K562 (cell line): ENCODE data around the gene CD93. TPM values are rescaled to one million over a fixed set of nuclear protein-coding genes. Genes with fewer than 3 reads are reported as not detected.

Experiments
- ATAC-seq: fragments of 200-7000 bp; cut with Tn5 transposase; 3 replicates; pipeline ENCODE4 v1.9.1; 2020; ENCODE audit warnings: moderate library complexity
- BruUV-seq: library from RNA; stranded (reverse); fragments of 400-500 nt; replicated peaks from 2 replicates; lab custom pipeline; 2021; lab: Mats Ljungman, UMichigan
- CTCF ChIA-PET: fragments of 300-600 bp; formaldehyde crosslinking; extraction: SDS; loops from one replicate; lab custom pipeline; 2021; ENCODE audit warnings: low intra/inter-chr PET ratio; lab: Yijun Ruan, JAX
- POLR2A ChIA-PET: fragments of 300-600, 350-650 bp; sonication (Branson Sonifier 250); formaldehyde crosslinking; extraction: SDS; loops from one replicate; lab custom pipeline; 2021; ENCODE audit warnings: antibody characterized with exemption, inconsistent platforms; lab: Yijun Ruan, JAX
- DNase-seq, 4 experiments: peaks; one replicate each; pipeline versions ENCODE4 v3.0.0 to v3.0.0-alpha.2; 2011 to 2018; ENCODE audit warnings: low spot score in 3 of 4, mixed read lengths in 3 of 4; ENCODE audit errors: extremely low read depth in 1 of 4
- FAIRE-seq: peaks from 2 replicates; lab custom pipeline; 2011; peaks lifted over from hg19 to GRCh38; lab: Jason Lieb, UNC
- H2AFZ ChIP-seq: 2 replicates; pipeline ENCODE4 v1.6.0; 2011; ENCODE audit warnings: low read depth, low read length, control low read depth, inconsistent platforms
- H3K27ac ChIP-seq: fragments of 200-600 bp; 3 replicates; pipeline ENCODE4 v1.8.0; 2011; ENCODE audit warnings: low read depth, mild to moderate bottlenecking, control low read depth, inconsistent platforms, low read length, moderate library complexity, mixed read lengths; ENCODE audit errors: extremely low read depth
- H3K27me3 ChIP-seq, 2 experiments: fragments of 300-600 bp in 1 of 2; 2 replicates in 1 of 2; 3 replicates in 1 of 2; pipeline versions ENCODE4 v1.6.0 to v1.8.0; 2011; ENCODE audit warnings: inconsistent platforms in 2 of 2, low read length in 2 of 2, mild to moderate bottlenecking in 1 of 2, mixed read lengths in 1 of 2, moderate library complexity in 1 of 2; ENCODE audit not compliant: control insufficient read depth in 2 of 2, insufficient read depth in 2 of 2
- H3K36me3 ChIP-seq: fragments of 300-600 bp; 3 replicates; pipeline ENCODE4 v1.8.0; 2011; ENCODE audit warnings: mild to moderate bottlenecking, low read length, inconsistent platforms; ENCODE audit not compliant: control insufficient read depth, insufficient read depth
- H3K4me1 ChIP-seq, 2 experiments: fragments of 200-600 bp in 1 of 2; replicated peaks in 1 of 2; 2 replicates in 1 of 2; 3 replicates in 1 of 2; pipeline versions ENCODE4 v1.5.1 to v1.8.0; 2011; ENCODE audit warnings: inconsistent platforms in 2 of 2, low read length in 2 of 2, mild to moderate bottlenecking in 1 of 2, mixed read lengths in 1 of 2, moderate library complexity in 1 of 2; ENCODE audit not compliant: control insufficient read depth in 2 of 2, insufficient read depth in 2 of 2
- H3K4me2 ChIP-seq: 2 replicates; pipeline ENCODE4 v1.6.1; 2011; ENCODE audit warnings: low read length, control low read depth, inconsistent platforms, mixed read lengths; ENCODE audit not compliant: insufficient read depth
- H3K4me3 ChIP-seq: fragments of 200-600 bp; sonication (generic), shearing (Covaris generic); 2 replicates; pipeline ENCODE4 v1.5.1; 2016; ENCODE audit warnings: control low read depth, inconsistent platforms
- H3K79me2 ChIP-seq: fragments of 200-600 bp; 3 replicates; pipeline ENCODE4 v1.8.0; 2011; ENCODE audit warnings: low read length, inconsistent platforms; ENCODE audit not compliant: control insufficient read depth, insufficient read depth
- H3K9ac ChIP-seq, 2 experiments: 2 replicates each; pipeline versions ENCODE4 v1.6.0 to v1.6.1; 2011; ENCODE audit warnings: low read depth in 2 of 2, low read length in 2 of 2, control low read depth in 1 of 2, inconsistent platforms in 1 of 2, mild to moderate bottlenecking in 1 of 2, mixed read lengths in 1 of 2; ENCODE audit not compliant: insufficient read depth in 1 of 2
- H3K9me1 ChIP-seq: one replicate; pipeline ENCODE4 v1.6.0; 2011; ENCODE audit warnings: inconsistent platforms, mild to moderate bottlenecking, low read length, moderate library complexity; ENCODE audit not compliant: control insufficient read depth, insufficient read depth
- H3K9me3 ChIP-seq: replicated peaks from 2 replicates; pipeline ENCODE4 v1.5.1; 2011; ENCODE audit warnings: low read depth, low read length, inconsistent platforms; ENCODE audit not compliant: control insufficient read depth, insufficient read depth
- H4K20me1 ChIP-seq: replicated peaks from 2 replicates; pipeline ENCODE4 v1.6.1; 2011; ENCODE audit warnings: low read length, inconsistent platforms, mixed read lengths; ENCODE audit not compliant: control insufficient read depth, insufficient read depth
- ATF7 ChIP-seq: fragments of 450-650 bp; IDR thresholded peaks from 2 replicates; pipeline ENCODE4 v1.7.1; 2014; ENCODE audit warnings: mild to moderate bottlenecking, moderate library complexity
- HDAC6 ChIP-seq: IDR thresholded peaks from 2 replicates; pipeline ENCODE4 v1.6.1; 2012; ENCODE audit warnings: low read depth, mild to moderate bottlenecking, control low read depth, inconsistent platforms, low read length, moderate library complexity
- IFI16 ChIP-seq: fragments of 250-450 bp; sonication (Bioruptor Pico); IDR thresholded peaks from 2 replicates; pipeline ENCODE4 v2.1.2; 2022; ENCODE audit warnings: mild to moderate bottlenecking, inconsistent platforms
- PCBP1 ChIP-seq: fragments of 200-400 bp; formaldehyde crosslinking; IDR thresholded peaks from 2 replicates; pipeline ENCODE4 v1.6.1; 2018; ENCODE audit warnings: mild to moderate bottlenecking, low read depth, low read length; ENCODE audit not compliant: poor library complexity, severe bottlenecking
- SNRNP70 ChIP-seq: fragments of 200-400 bp; formaldehyde crosslinking; optimal IDR thresholded peaks from 2 replicates; pipeline ENCODE3; 2017; ENCODE audit warnings: low read depth, low read length
- ZNF239 ChIP-seq: fragments of 250-450 bp; sonication (Bioruptor Pico); IDR thresholded peaks from 2 replicates; pipeline ENCODE4 v1.4.0; 2020; ENCODE audit warnings: mild to moderate bottlenecking
- WGBS: fragments of 100-300 bp; shearing (Covaris generic); methylation state at CpG from one replicate; pipeline ENCODE4 v1.1.6; 2016; ENCODE audit warnings: low coverage, mixed read lengths; ENCODE audit not compliant: insufficient coverage; ENCODE audit errors: missing lambda C conversion rate; 5-methylcytosine and 5-hydroxymethylcytosine counted together
- in situ Hi-C: fragments of 300-500 bp; cut with MboI; formaldehyde crosslinking; loops from 4 replicates; pipeline ENCODE4 v1.15.0; 2018; ENCODE audit warnings: inconsistent platforms, mixed read lengths
- intact Hi-C: fragments of 100-400 bp; cut with micrococcal nuclease; formaldehyde crosslinking; loops from 2 replicates; pipeline ENCODE4 v1.14.2; 2022
- polyA plus RNA-seq, 8 experiments: library from polyadenylated mRNA; depleted of rRNA in 4 of 8; stranded (reverse) in 5 of 8; unstranded in 3 of 8; fragments of >200 nt; fragmentation: Nextera tagmentation in 2 of 8; fragmentation: Illumina TruSeq in 1 of 8; extraction: Ambion mirVana in 2 of 8; extraction: Trizol in 1 of 8; gene quantifications; 2 replicates each; pipeline versions ENCODE4 v1.2.1 to v1.2.3, GENCODE V29; 2011 to 2014; ENCODE audit warnings: inconsistent platforms in 1 of 8, missing spikeins in 1 of 8
- total RNA-seq, 7 experiments: library from RNA; depleted of rRNA in 6 of 7; stranded (reverse); fragments of >200 nt in 6 of 7; fragmentation: Illumina TruSeq in 2 of 7; extraction: Trizol in 2 of 7; gene quantifications; 2 replicates each; pipeline versions ENCODE4 v1.2.1 to v1.2.3, GENCODE V29; 2011 to 2021; ENCODE audit warnings: low replicate concordance in 1 of 7

CD93 gene
- total and polyA plus RNA-seq, 9 of the 15 experiments (the other 6 are each of a cell fraction or from before 2014, with no cell fraction given): 0.03 to 0.20 (median 0.05) TPM

DNA sequence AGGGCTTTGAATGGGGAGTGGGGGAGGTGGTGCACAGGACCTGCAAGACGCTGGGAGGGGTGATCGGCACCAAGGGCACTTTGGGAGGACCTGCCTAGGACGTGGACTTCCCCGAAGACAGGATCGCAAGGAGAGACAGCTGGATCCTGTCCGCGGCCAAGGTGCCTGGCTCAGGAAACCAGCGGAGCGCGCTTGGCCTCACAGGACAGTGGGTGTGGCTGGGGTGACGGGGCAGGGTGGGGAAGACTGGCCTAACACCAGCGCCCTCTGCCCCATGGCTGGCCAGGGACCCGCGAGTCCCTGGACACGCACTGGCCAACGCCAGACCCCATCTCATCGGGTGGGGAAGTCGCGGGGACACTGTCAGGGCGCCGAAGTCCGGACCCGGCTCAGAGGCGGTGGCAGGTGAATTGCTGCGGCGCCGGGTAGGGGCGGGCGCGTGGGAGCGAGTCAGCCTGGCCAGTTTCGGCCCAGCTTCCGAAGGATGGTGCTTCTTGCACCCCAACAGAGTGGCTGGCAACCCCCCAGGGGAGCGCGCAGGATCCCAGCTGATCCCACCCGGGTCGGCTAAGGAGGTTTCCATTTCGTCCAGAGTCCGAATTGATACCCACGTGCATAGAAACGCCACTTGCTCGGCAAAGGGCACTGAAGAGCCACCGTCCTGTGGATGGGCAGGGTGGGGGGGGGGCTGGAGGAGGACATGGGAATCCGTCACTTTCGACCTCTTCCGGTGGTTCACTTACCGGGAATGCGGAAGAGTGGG, 35.9 kb downstream of the CD93 start:
- no peak for ATAC-seq
- in situ Hi-C loops (loop anchor here (10.0 kb wide), 1 partner anchor 295 kb away; no protein-coding TSS in a partner anchor), intact Hi-C loops (loop anchor here (2.0 to 10.0 kb wide), 5 partner anchors 82 to 295 kb away; no protein-coding TSS in a partner anchor)
- H3K9me1 ChIP-seq: no peaks in the 10 kb centered on the region
- H3K4me2 ChIP-seq: peak overlapping the region; percentile 77; the same call in 1 of the 2 replicates
- TF ChIP-seq ZNF239 (CRISPR knock-in tag) (no peak), SNRNP70 (no peak), ATF7 (no peak), IFI16 (CRISPR knock-in tag) (no peak), HDAC6 (no peak), PCBP1 (no peak)
- H3K79me2 ChIP-seq: no peaks in the 10 kb centered on the region
- no TSS peak for BruUV-seq
- 86% methylated on average over 24 of the region's 48 CpGs for WGBS
- FAIRE-seq: no peak
- peak overlapping the region; percentile 96; the same call in 1 of the 2 replicates for H2AFZ ChIP-seq
- H3K27me3 ChIP-seq: no peaks in the 10 kb centered on the region
- no peaks in the 10 kb centered on the region for H3K9me3 ChIP-seq
- H3K9ac ChIP-seq: peak overlapping the region; percentile 90 to 96; a peak in 2 of 4 replicates
- no peak overlapping the region for H3K27ac ChIP-seq
- no peaks in the 10 kb centered on the region for H4K20me1 ChIP-seq
- ChIA-PET CTCF (interaction anchor here (0.6 to 0.9 kb wide), 3 partner anchors 185 to 290 kb away, joined by 3 to 6 read pairs (median 4); no protein-coding TSS in a partner anchor), POLR2A (interaction anchor here (0.7 to 2.5 kb wide), 8 partner anchors 10 to 308 kb away, joined by 3 to 11 read pairs (median 4); no protein-coding TSS in a partner anchor)
- peaks cover 15 to 51% of the 10 kb centered on the region in 2 experiments; a peak in 4 of 5 replicates for H3K4me1 ChIP-seq
- no peak overlapping the region for H3K4me3 ChIP-seq
- no peaks in the 10 kb centered on the region for H3K36me3 ChIP-seq
- no peak for DNase-seq
